Body of pancreas (tissue), 4 donors: ENCODE results near the gene DHX35.

ENCODE experiments used
- POLR2A ChIP-seq, 3 donors: fragments of 450-650 bp; IDR thresholded peaks; one replicate each; pipeline ENCODE4 v1.6.1; 2016; ENCODE audit warnings: antibody characterized with exemption in 3 of 3, mild to moderate bottlenecking in 2 of 3
- TF ChIP-seq, protein P1 (sequence below), 7 experiments: fragments of 450-650 bp in 4 of 7; fragments of 200-600 bp in 3 of 7; sonication (generic) in 3 of 7; IDR thresholded peaks; one replicate each; pipeline ENCODE4 v1.5.1; 2016 to 2019; ENCODE audit warnings: antibody characterized with exemption in 7 of 7

DNA sequence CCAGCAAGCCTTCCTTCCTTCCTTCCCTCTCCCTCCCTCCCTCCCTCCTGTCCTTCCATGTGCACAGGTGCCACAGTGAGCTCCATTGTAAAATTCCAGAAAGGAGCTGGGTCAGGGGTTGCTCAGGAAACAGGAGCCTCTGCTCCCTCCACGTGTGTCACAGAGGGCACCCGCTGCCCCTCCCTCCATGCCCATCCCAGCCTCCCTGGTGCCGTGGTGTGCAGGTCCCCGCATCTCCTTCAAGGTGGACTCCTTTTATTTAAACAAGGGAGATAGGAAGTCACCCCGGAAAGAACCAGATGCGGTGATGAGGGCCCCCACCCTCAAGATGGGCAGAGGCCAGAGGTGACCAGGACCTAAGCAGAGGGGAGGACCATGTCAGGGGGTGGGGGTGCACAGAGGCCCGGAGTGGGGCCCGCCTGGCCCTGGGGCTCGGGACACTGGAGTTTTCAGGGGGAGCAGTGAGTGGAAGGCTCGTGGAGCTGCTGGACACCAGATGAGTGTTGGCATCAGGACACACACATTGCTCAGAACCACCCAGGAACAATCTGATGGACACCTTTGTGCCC, 85.4 kb downstream of the DHX35 start:
- no peak for TF ChIP-seq POLR2A (IDR thresholded peaks at IDR 0.05)
- TF ChIP-seq, protein P1, sequence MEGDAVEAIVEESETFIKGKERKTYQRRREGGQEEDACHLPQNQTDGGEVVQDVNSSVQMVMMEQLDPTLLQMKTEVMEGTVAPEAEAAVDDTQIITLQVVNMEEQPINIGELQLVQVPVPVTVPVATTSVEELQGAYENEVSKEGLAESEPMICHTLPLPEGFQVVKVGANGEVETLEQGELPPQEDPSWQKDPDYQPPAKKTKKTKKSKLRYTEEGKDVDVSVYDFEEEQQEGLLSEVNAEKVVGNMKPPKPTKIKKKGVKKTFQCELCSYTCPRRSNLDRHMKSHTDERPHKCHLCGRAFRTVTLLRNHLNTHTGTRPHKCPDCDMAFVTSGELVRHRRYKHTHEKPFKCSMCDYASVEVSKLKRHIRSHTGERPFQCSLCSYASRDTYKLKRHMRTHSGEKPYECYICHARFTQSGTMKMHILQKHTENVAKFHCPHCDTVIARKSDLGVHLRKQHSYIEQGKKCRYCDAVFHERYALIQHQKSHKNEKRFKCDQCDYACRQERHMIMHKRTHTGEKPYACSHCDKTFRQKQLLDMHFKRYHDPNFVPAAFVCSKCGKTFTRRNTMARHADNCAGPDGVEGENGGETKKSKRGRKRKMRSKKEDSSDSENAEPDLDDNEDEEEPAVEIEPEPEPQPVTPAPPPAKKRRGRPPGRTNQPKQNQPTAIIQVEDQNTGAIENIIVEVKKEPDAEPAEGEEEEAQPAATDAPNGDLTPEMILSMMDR (IDR thresholded peaks at IDR 0.05), result no peak
